ENCODE results near the gene MINPP1.
A peak's percentile ranks its signal among the peaks of the same experiment; 100 is the strongest.
"Not testable (repeated sequence)": the region's sequence is repeated elsewhere in the genome, so short reads cannot be mapped to it uniquely, and the experiment has no call there.

Gene MINPP1

DNA sequence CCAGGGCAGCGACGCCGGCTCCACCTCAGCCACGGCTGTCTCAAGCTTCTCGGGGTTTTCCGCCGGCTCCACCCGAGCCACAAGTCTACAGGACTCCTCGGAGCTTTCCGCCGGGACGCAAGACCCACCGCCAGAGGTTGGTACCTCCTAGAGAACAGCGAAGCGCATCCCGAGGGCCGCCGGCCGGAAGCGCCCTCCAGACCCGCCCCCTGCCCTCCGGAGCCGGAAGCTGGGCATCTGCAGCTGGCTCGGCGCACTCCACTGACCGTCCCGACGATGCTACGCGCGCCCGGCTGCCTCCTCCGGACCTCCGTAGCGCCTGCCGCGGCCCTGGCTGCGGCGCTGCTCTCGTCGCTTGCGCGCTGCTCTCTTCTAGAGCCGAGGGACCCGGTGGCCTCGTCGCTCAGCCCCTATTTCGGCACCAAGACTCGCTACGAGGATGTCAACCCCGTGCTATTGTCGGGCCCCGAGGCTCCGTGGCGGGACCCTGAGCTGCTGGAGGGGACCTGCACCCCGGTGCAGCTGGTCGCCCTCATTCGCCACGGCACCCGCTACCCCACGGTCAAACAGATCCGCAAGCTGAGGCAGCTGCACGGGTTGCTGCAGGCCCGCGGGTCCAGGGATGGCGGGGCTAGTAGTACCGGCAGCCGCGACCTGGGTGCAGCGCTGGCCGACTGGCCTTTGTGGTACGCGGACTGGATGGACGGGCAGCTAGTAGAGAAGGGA is at the start of gene MINPP1:
TSS of gene MINPP1 (plus strand) at position 254 of the 726 bp plus-strand sequence. CDS start at position 277, 23 bp downstream.
- Histone ChIP-seq H3K9me3 (ENCODE audit: control insufficient read depth, insufficient read depth, low read depth, low read length) (no peaks in the 10 kb centered on the region), H3K4me3 (ENCODE audit: low read depth, low read length) (peak within 1 kb of the TSS; percentile 90), H3K36me3 (ENCODE audit: control insufficient read depth, insufficient read depth, low read length) (peaks cover 19% of the 10 kb centered on the region), H3K9ac (ENCODE audit: low read length) (peak within 1 kb of the TSS; percentile 75), H3K27me3 (ENCODE audit: control insufficient read depth, insufficient read depth, low read length) (no peaks in the 10 kb centered on the region), H3K4me1 (ENCODE audit: control insufficient read depth, insufficient read depth, low read length) (peaks cover 13% of the 10 kb centered on the region; the same call in 1 of the 2 replicates), H3K27ac (ENCODE audit: low read depth, low read length) (0 out of 2 replicates have a peak within 1 kb of the TSS, but pooled peaks have one; percentile 15)

GRCh38 chr10:87456586-87457220 is 48.0 kb upstream of the MINPP1 start:
- H3K27me3 ChIP-seq (ENCODE audit: control insufficient read depth, insufficient read depth, low read length); H3K9ac ChIP-seq (ENCODE audit: low read length); H3K4me1 ChIP-seq (ENCODE audit: control insufficient read depth, insufficient read depth, low read length); H3K27ac ChIP-seq (ENCODE audit: low read depth, low read length); H3K36me3 ChIP-seq (ENCODE audit: control insufficient read depth, insufficient read depth, low read length); H3K9me3 ChIP-seq (ENCODE audit: control insufficient read depth, insufficient read depth, low read depth, low read length); H3K4me3 ChIP-seq (ENCODE audit: low read depth, low read length): not testable (repeated sequence)

GRCh38 chr10:87461751-87462150 is 42.9 kb upstream of the MINPP1 start:
- not testable (repeated sequence) for H3K4me1 ChIP-seq (ENCODE audit: control insufficient read depth, insufficient read depth, low read length); H3K27ac ChIP-seq (ENCODE audit: low read depth, low read length); H3K9ac ChIP-seq (ENCODE audit: low read length); H3K36me3 ChIP-seq (ENCODE audit: control insufficient read depth, insufficient read depth, low read length); H3K4me3 ChIP-seq (ENCODE audit: low read depth, low read length); H3K27me3 ChIP-seq (ENCODE audit: control insufficient read depth, insufficient read depth, low read length); H3K9me3 ChIP-seq (ENCODE audit: control insufficient read depth, insufficient read depth, low read depth, low read length)

GRCh38 chr10:87466849-87467248 is 37.8 kb upstream of the MINPP1 start:
- H3K4me3 ChIP-seq (ENCODE audit: low read depth, low read length); H3K27me3 ChIP-seq (ENCODE audit: control insufficient read depth, insufficient read depth, low read length); H3K4me1 ChIP-seq (ENCODE audit: control insufficient read depth, insufficient read depth, low read length); H3K27ac ChIP-seq (ENCODE audit: low read depth, low read length); H3K36me3 ChIP-seq (ENCODE audit: control insufficient read depth, insufficient read depth, low read length); H3K9me3 ChIP-seq (ENCODE audit: control insufficient read depth, insufficient read depth, low read depth, low read length); H3K9ac ChIP-seq (ENCODE audit: low read length): not testable (repeated sequence)

DNA sequence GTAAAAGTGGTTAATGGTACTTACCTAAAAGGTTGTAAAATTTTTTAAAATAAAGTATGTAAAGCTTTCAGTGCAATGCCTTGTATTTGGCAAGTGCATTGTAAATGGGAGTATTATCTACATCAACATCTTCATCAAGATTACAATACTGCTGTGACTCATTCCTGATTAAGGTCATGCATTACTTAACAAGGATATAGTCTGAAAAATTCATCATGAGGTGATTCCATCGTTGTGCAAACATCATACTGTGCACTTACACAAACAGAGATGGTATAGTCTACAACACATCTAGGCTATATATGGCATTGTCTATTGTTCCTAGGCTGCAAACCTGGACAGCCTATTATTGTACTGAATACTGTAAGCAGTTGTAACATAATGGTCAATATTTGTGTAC is 16.0 kb upstream of the MINPP1 start:
- H3K4me3 ChIP-seq (ENCODE audit: low read depth, low read length); H3K9me3 ChIP-seq (ENCODE audit: control insufficient read depth, insufficient read depth, low read depth, low read length); H3K36me3 ChIP-seq (ENCODE audit: control insufficient read depth, insufficient read depth, low read length); H3K27me3 ChIP-seq (ENCODE audit: control insufficient read depth, insufficient read depth, low read length); H3K4me1 ChIP-seq (ENCODE audit: control insufficient read depth, insufficient read depth, low read length); H3K9ac ChIP-seq (ENCODE audit: low read length); H3K27ac ChIP-seq (ENCODE audit: low read depth, low read length): not testable (repeated sequence)

GRCh38 chr10:87490285-87490684 is 14.4 kb upstream of the MINPP1 start:
- H3K9me3 ChIP-seq (ENCODE audit: control insufficient read depth, insufficient read depth, low read depth, low read length); H3K27me3 ChIP-seq (ENCODE audit: control insufficient read depth, insufficient read depth, low read length); H3K4me3 ChIP-seq (ENCODE audit: low read depth, low read length); H3K36me3 ChIP-seq (ENCODE audit: control insufficient read depth, insufficient read depth, low read length); H3K27ac ChIP-seq (ENCODE audit: low read depth, low read length); H3K4me1 ChIP-seq (ENCODE audit: control insufficient read depth, insufficient read depth, low read length); H3K9ac ChIP-seq (ENCODE audit: low read length): not testable (repeated sequence)

- H3K36me3 ChIP-seq (ENCODE audit: control insufficient read depth, insufficient read depth, low read length); H3K9ac ChIP-seq (ENCODE audit: low read length); H3K4me1 ChIP-seq (ENCODE audit: control insufficient read depth, insufficient read depth, low read length); H3K27me3 ChIP-seq (ENCODE audit: control insufficient read depth, insufficient read depth, low read length); H3K4me3 ChIP-seq (ENCODE audit: low read depth, low read length); H3K27ac ChIP-seq (ENCODE audit: low read depth, low read length); H3K9me3 ChIP-seq (ENCODE audit: control insufficient read depth, insufficient read depth, low read depth, low read length): not testable (repeated sequence)
Measured at GRCh38 chr10:87492450-87492849, 12.2 kb upstream of the MINPP1 start.

DNA sequence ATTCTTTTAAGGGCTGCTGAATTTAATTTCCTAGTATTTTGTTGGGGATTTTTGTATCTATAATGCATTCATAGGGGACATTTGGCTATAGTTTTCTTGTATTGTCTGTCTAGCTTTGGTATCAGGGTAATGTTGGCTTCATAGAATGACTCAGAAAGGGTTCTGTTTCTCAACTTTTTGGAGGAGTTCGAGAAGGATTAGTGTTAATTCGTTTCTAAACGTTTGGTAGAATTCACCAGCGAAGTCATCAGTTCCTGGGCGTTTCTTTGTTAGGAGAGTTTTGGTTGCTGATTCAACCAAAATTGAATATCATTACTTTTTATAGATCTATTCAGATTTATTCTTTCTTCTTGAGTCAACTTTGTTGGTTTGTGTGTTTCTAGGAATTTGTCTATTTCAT is 9.2 kb upstream of the MINPP1 start:
- not testable (repeated sequence) for H3K27ac ChIP-seq (ENCODE audit: low read depth, low read length); H3K4me1 ChIP-seq (ENCODE audit: control insufficient read depth, insufficient read depth, low read length); H3K36me3 ChIP-seq (ENCODE audit: control insufficient read depth, insufficient read depth, low read length); H3K9me3 ChIP-seq (ENCODE audit: control insufficient read depth, insufficient read depth, low read depth, low read length); H3K4me3 ChIP-seq (ENCODE audit: low read depth, low read length); H3K9ac ChIP-seq (ENCODE audit: low read length); H3K27me3 ChIP-seq (ENCODE audit: control insufficient read depth, insufficient read depth, low read length)

DNA sequence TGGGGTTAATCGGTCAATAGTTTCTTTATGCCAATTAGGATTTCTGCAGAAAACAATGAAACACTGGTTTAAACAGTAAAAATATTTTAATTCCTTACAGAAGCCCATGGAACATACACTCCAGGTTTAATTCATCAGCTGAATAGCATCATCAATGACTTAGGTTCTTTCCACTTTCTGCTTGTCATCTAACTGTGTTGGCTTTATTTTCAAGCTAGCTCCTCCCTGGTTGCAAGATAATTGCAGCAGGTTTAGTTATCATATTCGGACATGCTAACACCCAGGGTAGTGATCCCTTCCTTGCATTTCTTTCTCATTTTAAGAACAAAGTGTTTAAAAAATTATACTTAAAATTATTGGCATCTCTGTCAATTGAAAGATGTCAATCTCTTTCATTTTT is 7.3 kb upstream of the MINPP1 start:
- not testable (repeated sequence) for H3K4me3 ChIP-seq (ENCODE audit: low read depth, low read length); H3K4me1 ChIP-seq (ENCODE audit: control insufficient read depth, insufficient read depth, low read length); H3K36me3 ChIP-seq (ENCODE audit: control insufficient read depth, insufficient read depth, low read length); H3K27ac ChIP-seq (ENCODE audit: low read depth, low read length); H3K9ac ChIP-seq (ENCODE audit: low read length); H3K27me3 ChIP-seq (ENCODE audit: control insufficient read depth, insufficient read depth, low read length); H3K9me3 ChIP-seq (ENCODE audit: control insufficient read depth, insufficient read depth, low read depth, low read length)

DNA sequence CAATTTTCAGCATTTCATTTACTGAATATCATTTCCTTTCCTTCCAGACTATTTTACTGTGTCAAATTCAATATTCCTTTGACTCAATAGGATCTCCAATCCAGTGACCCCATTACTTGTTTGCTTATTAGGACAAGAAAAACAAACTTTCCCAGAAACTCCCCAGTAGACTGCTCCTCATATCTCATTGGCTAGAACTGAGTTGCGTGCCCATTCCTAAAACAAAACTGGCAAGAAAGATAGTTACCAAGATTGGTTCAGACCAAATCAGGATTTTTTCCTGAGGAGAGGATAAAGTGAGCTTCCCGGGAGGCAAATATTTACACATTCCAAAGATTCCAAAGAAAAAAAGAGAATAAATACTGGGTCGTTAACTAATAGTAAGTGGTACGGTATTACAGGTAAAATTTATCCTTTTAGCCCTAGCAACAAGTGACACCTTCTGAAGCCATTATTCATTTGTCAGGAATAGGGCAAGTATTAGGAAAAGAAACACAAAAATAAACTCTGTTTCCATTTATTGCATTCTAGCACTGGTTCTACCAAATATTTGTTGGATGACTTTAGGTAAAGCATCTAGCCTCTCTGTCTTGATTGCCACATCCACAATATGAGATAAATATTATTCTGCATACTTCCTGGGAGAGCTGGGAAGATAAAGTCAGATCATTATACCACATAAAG is 6.4 kb upstream of the MINPP1 start:
- not testable (repeated sequence) for H3K9ac ChIP-seq (ENCODE audit: low read length); H3K27me3 ChIP-seq (ENCODE audit: control insufficient read depth, insufficient read depth, low read length); H3K9me3 ChIP-seq (ENCODE audit: control insufficient read depth, insufficient read depth, low read depth, low read length); H3K4me1 ChIP-seq (ENCODE audit: control insufficient read depth, insufficient read depth, low read length); H3K4me3 ChIP-seq (ENCODE audit: low read depth, low read length); H3K27ac ChIP-seq (ENCODE audit: low read depth, low read length); H3K36me3 ChIP-seq (ENCODE audit: control insufficient read depth, insufficient read depth, low read length)

- Histone ChIP-seq H3K4me1 (ENCODE audit: control insufficient read depth, insufficient read depth, low read length) (0 out of 2 replicates have a peak, but pooled peaks cover 2% of the 10 kb centered on the region), H3K27ac (ENCODE audit: low read depth, low read length) (no peak overlapping the region), H3K27me3 (ENCODE audit: control insufficient read depth, insufficient read depth, low read length) (no peaks in the 10 kb centered on the region), H3K36me3 (ENCODE audit: control insufficient read depth, insufficient read depth, low read length) (no peaks in the 10 kb centered on the region), H3K9ac (ENCODE audit: low read length) (no peak overlapping the region), H3K4me3 (ENCODE audit: low read depth, low read length) (no peak overlapping the region), H3K9me3 (ENCODE audit: control insufficient read depth, insufficient read depth, low read depth, low read length) (no peaks in the 10 kb centered on the region)
Measured at GRCh38 chr10:87500646-87501048, 4.0 kb upstream of the MINPP1 start.
